ENCODE results near the gene PSMD5. TPM values are rescaled to one million over a fixed set of nuclear protein-coding genes. Genes with fewer than 3 reads are reported as not detected.

Gene PSMD5
- total RNA-seq, 2 donors from 2014 or later: 59.5 to 70.4 TPM

GRCh38 chr9:120868676-120869359, 26.1 kb upstream of the PSMD5 start:
- DNase-seq (ENCODE audit: low spot score) (peak; percentile 96), ATAC-seq (peak; percentile 95)
- Mint-ChIP-seq H3K4me1 (ENCODE audit: low read depth in 2 of 2) (peaks cover 22 to 32% of the 10 kb centered on the region in 2 donors), H3K9me3 (no peaks in the 10 kb centered on the region), H3K27me3 (no peaks in the 10 kb centered on the region), H3K36me3 (peaks cover 13% of the 10 kb centered on the region), H3K4me3 (peak overlapping the region; percentile 80), H3K27ac (peak overlapping the region; percentile 86 to 91)

DNA sequence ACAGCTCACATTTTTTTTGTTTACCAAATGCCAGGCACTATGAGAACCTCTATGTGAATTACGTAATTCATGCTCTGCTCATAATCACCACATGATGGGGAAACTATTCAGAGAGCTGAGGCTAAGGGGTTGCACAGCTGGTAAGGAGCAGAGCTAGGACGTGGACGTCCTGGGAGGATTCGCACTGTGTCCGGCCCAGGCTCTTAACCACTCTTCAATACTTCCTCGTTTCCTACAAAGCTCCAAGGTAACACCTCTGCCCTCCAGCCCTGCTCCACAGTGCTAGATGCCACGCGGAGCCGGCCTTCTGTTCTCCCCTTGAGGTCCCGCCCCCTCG, 25.6 kb upstream of the PSMD5 start:
- Mint-ChIP-seq H3K36me3 (peaks cover 9% of the 10 kb centered on the region), H3K9me3 (no peaks in the 10 kb centered on the region), H3K27ac (peak overlapping the region; percentile 45 to 87), H3K4me1 (ENCODE audit: low read depth in 2 of 2) (peaks cover 17 to 27% of the 10 kb centered on the region in 2 donors), H3K4me3 (peak overlapping the region; percentile 61), H3K27me3 (no peaks in the 10 kb centered on the region)
- DNase-seq (ENCODE audit: low spot score) (no peak), ATAC-seq (peak; percentile 22 to 59)

- Mint-ChIP-seq H3K36me3 (peaks cover 14% of the 10 kb centered on the region), H3K4me3 (peak overlapping the region; percentile 61), H3K27ac (peak overlapping the region; percentile 45 to 87), H3K4me1 (ENCODE audit: low read depth in 2 of 2) (peaks cover 15 to 22% of the 10 kb centered on the region in 2 donors), H3K27me3 (no peaks in the 10 kb centered on the region), H3K9me3 (no peaks in the 10 kb centered on the region)
- DNase-seq (ENCODE audit: low spot score): peak; percentile 47
- no peak for ATAC-seq
Measured at GRCh38 chr9:120867676-120868338, 25.1 kb upstream of the PSMD5 start.

GRCh38 chr9:120866651-120867050, 23.9 kb upstream of the PSMD5 start:
- no peaks in the 10 kb centered on the region for H3K9me3 Mint-ChIP-seq
- peak overlapping the region in 1 of 2 donors; percentile 23 for H3K27ac Mint-ChIP-seq
- no peak for ATAC-seq
- H3K27me3 Mint-ChIP-seq: no peaks in the 10 kb centered on the region
- peak; percentile 44 for DNase-seq (ENCODE audit: low spot score)
- peaks cover 13 to 19% of the 10 kb centered on the region in 2 donors for H3K4me1 Mint-ChIP-seq (ENCODE audit: low read depth in 2 of 2)
- H3K4me3 Mint-ChIP-seq: no peak overlapping the region
- H3K36me3 Mint-ChIP-seq: peaks cover 11% of the 10 kb centered on the region

- Mint-ChIP-seq H3K4me3 (no peak overlapping the region), H3K4me1 (ENCODE audit: low read depth in 2 of 2) (peaks cover 14 to 15% of the 10 kb centered on the region in 2 donors), H3K27ac (no peak overlapping the region), H3K36me3 (peaks cover 11% of the 10 kb centered on the region), H3K27me3 (no peaks in the 10 kb centered on the region), H3K9me3 (no peaks in the 10 kb centered on the region)
- DNase-seq (ENCODE audit: low spot score): peak; percentile 25
- no peak for ATAC-seq
Measured at GRCh38 chr9:120865809-120866208, 23.1 kb upstream of the PSMD5 start.

GRCh38 chr9:120865176-120865575, 22.5 kb upstream of the PSMD5 start:
- no peak overlapping the region for H3K4me3 Mint-ChIP-seq
- no peaks in the 10 kb centered on the region for H3K9me3 Mint-ChIP-seq
- H3K27ac Mint-ChIP-seq: no peak overlapping the region
- DNase-seq (ENCODE audit: low spot score): no peak
- peaks cover 14 to 15% of the 10 kb centered on the region in 2 donors for H3K4me1 Mint-ChIP-seq (ENCODE audit: low read depth in 2 of 2)
- ATAC-seq: no peak
- H3K36me3 Mint-ChIP-seq: peaks cover 16% of the 10 kb centered on the region
- H3K27me3 Mint-ChIP-seq: no peaks in the 10 kb centered on the region

- Mint-ChIP-seq H3K9me3 (no peaks in the 10 kb centered on the region), H3K4me3 (no peak overlapping the region), H3K27me3 (no peaks in the 10 kb centered on the region)
Measured at GRCh38 chr9:120864719-120865118, 22.0 kb upstream of the PSMD5 start.

GRCh38 chr9:120863833-120864232, 21.1 kb upstream of the PSMD5 start:
- Mint-ChIP-seq H3K4me1 (ENCODE audit: low read depth in 2 of 2) (peaks cover 6 to 9% of the 10 kb centered on the region in 2 donors), H3K4me3 (no peak overlapping the region), H3K36me3 (peaks cover 16% of the 10 kb centered on the region), H3K27ac (peak overlapping the region in 1 of 2 donors; percentile 30), H3K9me3 (no peaks in the 10 kb centered on the region), H3K27me3 (no peaks in the 10 kb centered on the region)
- ATAC-seq (no peak), DNase-seq (ENCODE audit: low spot score) (no peak)

More at GRCh38 chr9:120864719-120865118, 22.0 kb upstream of the PSMD5 start:
- no peak for ATAC-seq
- Mint-ChIP-seq H3K36me3 (peaks cover 16% of the 10 kb centered on the region), H3K27ac (no peak overlapping the region), H3K4me1 (ENCODE audit: low read depth in 2 of 2) (peaks cover 14 to 15% of the 10 kb centered on the region in 2 donors)
- DNase-seq (ENCODE audit: low spot score): no peak

GRCh38 chr9:120862452-120862851, 19.7 kb upstream of the PSMD5 start:
- H3K4me1 Mint-ChIP-seq (ENCODE audit: low read depth in 2 of 2): peaks cover 0 to 5% of the 10 kb centered on the region in 2 donors
- no peak for ATAC-seq
- no peak overlapping the region for H3K4me3 Mint-ChIP-seq
- H3K9me3 Mint-ChIP-seq: no peaks in the 10 kb centered on the region
- no peak overlapping the region for H3K27ac Mint-ChIP-seq
- peaks cover 20% of the 10 kb centered on the region for H3K36me3 Mint-ChIP-seq
- H3K27me3 Mint-ChIP-seq: no peaks in the 10 kb centered on the region
- DNase-seq (ENCODE audit: low spot score): no peak

- no peak overlapping the region for H3K4me3 Mint-ChIP-seq
- H3K36me3 Mint-ChIP-seq: peaks cover 20% of the 10 kb centered on the region
- ATAC-seq (no peak), DNase-seq (ENCODE audit: low spot score) (no peak)
- H3K9me3 Mint-ChIP-seq: no peaks in the 10 kb centered on the region
- peaks cover 0 to 5% of the 10 kb centered on the region in 2 donors for H3K4me1 Mint-ChIP-seq (ENCODE audit: low read depth in 2 of 2)
- no peak overlapping the region for H3K27ac Mint-ChIP-seq
- no peaks in the 10 kb centered on the region for H3K27me3 Mint-ChIP-seq
Measured at GRCh38 chr9:120861935-120862334, 19.2 kb upstream of the PSMD5 start.

GRCh38 chr9:120860083-120860482, 17.4 kb upstream of the PSMD5 start:
- Mint-ChIP-seq H3K4me3 (no peak overlapping the region), H3K9me3 (no peaks in the 10 kb centered on the region), H3K27me3 (no peaks in the 10 kb centered on the region), H3K4me1 (ENCODE audit: low read depth in 2 of 2) (peaks cover 0 to 5% of the 10 kb centered on the region in 2 donors), H3K36me3 (peaks cover 20% of the 10 kb centered on the region), H3K27ac (no peak overlapping the region)
- no peak for DNase-seq (ENCODE audit: low spot score)
- ATAC-seq: no peak

DNA sequence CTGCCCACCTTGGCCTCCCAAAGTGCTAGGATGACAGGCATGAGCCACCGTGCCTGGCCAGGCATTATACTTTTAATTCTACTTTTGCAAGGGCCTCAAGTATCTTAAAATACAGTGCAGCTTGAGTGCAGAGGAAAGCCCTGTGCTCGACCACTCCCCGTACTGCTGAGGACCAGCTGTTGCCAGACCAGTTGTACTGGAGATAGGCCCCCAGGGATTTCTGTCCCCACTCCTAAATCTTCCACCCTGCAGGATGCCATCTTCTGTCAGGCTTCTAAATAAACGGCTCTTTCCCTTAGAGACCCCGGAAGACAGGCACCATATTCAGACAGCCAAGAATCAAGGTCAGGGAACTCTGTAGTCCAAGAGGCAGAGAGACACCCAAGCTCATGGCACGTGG, 16.6 kb upstream of the PSMD5 start:
- no peak for DNase-seq (ENCODE audit: low spot score)
- Mint-ChIP-seq H3K27ac (no peak overlapping the region), H3K4me3 (no peak overlapping the region), H3K36me3 (peaks cover 20% of the 10 kb centered on the region), H3K9me3 (no peaks in the 10 kb centered on the region), H3K4me1 (ENCODE audit: low read depth in 2 of 2) (peaks cover 0 to 5% of the 10 kb centered on the region in 2 donors), H3K27me3 (no peaks in the 10 kb centered on the region)
- no peak for ATAC-seq

GRCh38 chr9:120857902-120858301, 15.2 kb upstream of the PSMD5 start:
- Mint-ChIP-seq H3K9me3 (no peaks in the 10 kb centered on the region), H3K27me3 (no peaks in the 10 kb centered on the region), H3K4me1 (ENCODE audit: low read depth in 2 of 2) (peaks cover 0 to 5% of the 10 kb centered on the region in 2 donors), H3K36me3 (peaks cover 15% of the 10 kb centered on the region), H3K4me3 (no peak overlapping the region), H3K27ac (no peak overlapping the region)
- DNase-seq (ENCODE audit: low spot score) (no peak), ATAC-seq (no peak)

- ATAC-seq: no peak
- H3K27me3 Mint-ChIP-seq: no peaks in the 10 kb centered on the region
- no peak for DNase-seq (ENCODE audit: low spot score)
- H3K4me3 Mint-ChIP-seq: no peak overlapping the region
- H3K36me3 Mint-ChIP-seq: peaks cover 13% of the 10 kb centered on the region
- no peak overlapping the region for H3K27ac Mint-ChIP-seq
- H3K4me1 Mint-ChIP-seq (ENCODE audit: low read depth in 2 of 2): peaks cover 0 to 8% of the 10 kb centered on the region in 2 donors
- no peaks in the 10 kb centered on the region for H3K9me3 Mint-ChIP-seq
Measured at GRCh38 chr9:120857481-120857880, 14.8 kb upstream of the PSMD5 start.

Data from natural killer cell treated with Interleukin-12 subunit alpha and Interleukin-12 subunit beta and Interleukin-15 and Interleukin-18, amount 100 ng/mL, for 72 hours (primary cell).